ENCODE results near the gene AKAP8L. TPM values are rescaled to one million over a fixed set of nuclear protein-coding genes. Genes with fewer than 3 reads are reported as not detected.
A peak's percentile ranks its signal among the peaks of the same experiment; 100 is the strongest.

The AKAP8L gene
- total and polyA plus RNA-seq, 9 of the 15 experiments (the other 6 are each of a cell fraction or from before 2014, with no cell fraction given) = 2.4 to 116 (median 70.7) TPM

DNA sequence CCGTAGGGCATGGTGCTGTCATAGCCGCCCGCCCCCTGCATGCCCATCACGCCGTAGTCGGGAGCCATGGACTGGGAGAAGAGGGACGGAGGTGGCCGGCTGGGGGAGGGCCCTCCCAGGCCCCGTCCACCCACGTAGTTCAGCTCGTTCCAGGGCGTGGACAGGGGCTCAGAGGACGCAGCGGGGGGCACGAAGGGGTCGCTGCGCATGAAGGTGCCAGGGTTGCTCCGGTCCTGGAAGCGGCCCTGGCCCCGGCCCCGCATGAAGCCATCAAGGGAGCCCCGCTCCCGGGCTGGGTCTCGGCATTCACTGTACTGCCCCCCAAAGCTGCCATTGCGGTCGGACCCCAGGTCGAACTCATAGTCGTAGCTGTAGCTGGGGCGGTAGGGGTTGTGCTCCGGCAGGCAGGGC lies 45.9 kb downstream of the AKAP8L start:
- FAIRE-seq = no peak
- CTCF ChIA-PET (ENCODE audit: low intra/inter-chr PET ratio) = no interaction called here

DNA sequence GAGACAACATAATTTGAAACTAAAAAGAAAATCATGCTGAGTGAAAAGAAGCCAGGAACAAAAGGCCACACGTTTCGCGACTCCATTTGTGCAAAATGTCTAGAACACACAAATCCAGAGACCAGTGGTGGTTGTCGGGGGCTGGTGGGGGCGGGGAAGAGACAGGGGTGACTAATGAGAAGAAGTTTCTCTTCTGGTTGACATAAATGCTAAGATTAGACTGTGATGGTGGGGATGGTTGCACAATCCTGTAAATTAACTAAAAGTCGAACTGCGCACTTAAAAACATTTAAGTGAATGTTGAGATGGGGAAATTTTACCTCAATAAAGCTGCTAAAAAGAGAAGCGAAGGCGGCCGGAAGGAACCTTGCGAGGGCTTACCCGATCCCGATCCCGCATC lies 46.3 kb downstream of the AKAP8L start:
- intact Hi-C loops (cut with micrococcal nuclease) = no loop called here
- FAIRE-seq (no peak), ATAC-seq (no peak), DNase-seq (ENCODE audit: extremely low read depth in 1 of 4, low spot score in 3 of 4) (no peak)
- Histone ChIP-seq H3K9ac (ENCODE audit: insufficient read depth in 1 of 2, low read depth in 2 of 2, low read length in 2 of 2) (peak overlapping the region in 1 of 2 experiments; percentile 9; a peak in 1 of 4 replicates), H3K4me1 (replicated peaks in 1 of 2; ENCODE audit: control insufficient read depth in 2 of 2, insufficient read depth in 2 of 2, low read length in 2 of 2) (peaks cover 11 to 40% of the 10 kb centered on the region in 2 experiments), H4K20me1 (replicated peaks; ENCODE audit: control insufficient read depth, insufficient read depth, low read length) (peaks cover 24% of the 10 kb centered on the region), H3K9me1 (ENCODE audit: control insufficient read depth, insufficient read depth, low read length) (peaks cover 3% of the 10 kb centered on the region), H3K36me3 (ENCODE audit: control insufficient read depth, insufficient read depth, low read length) (peaks cover 88% of the 10 kb centered on the region; the same call in 2 of the 3 replicates), H2AFZ (ENCODE audit: low read depth, low read length) (no peak overlapping the region), H3K27me3 (ENCODE audit: control insufficient read depth in 2 of 2, insufficient read depth in 2 of 2, low read length in 2 of 2) (no peaks in the 10 kb centered on the region), H3K27ac (ENCODE audit: extremely low read depth, low read depth, low read length) (no peak overlapping the region), H3K4me3 (no peak overlapping the region), H3K9me3 (replicated peaks; ENCODE audit: control insufficient read depth, insufficient read depth, low read depth, low read length) (no peaks in the 10 kb centered on the region), H3K79me2 (ENCODE audit: control insufficient read depth, insufficient read depth, low read length) (peaks cover 45% of the 10 kb centered on the region), H3K4me2 (ENCODE audit: insufficient read depth, low read length) (no peak overlapping the region)
- BruUV-seq (replicated peaks) = no TSS peak
- in situ Hi-C loops (cut with MboI) = no loop called here
- ChIA-PET CTCF (ENCODE audit: low intra/inter-chr PET ratio) (no interaction called here), POLR2A (interaction anchor here (0.6 to 3.0 kb wide), 4 partner anchors 11 to 642 kb away, joined by 3 to 10 read pairs (median 3); no protein-coding TSS in a partner anchor)
- WGBS (ENCODE audit: insufficient coverage, low coverage, missing lambda C conversion rate) = 96% methylated on average over 12 of the region's 14 CpGs
- TF ChIP-seq, protein P1, sequence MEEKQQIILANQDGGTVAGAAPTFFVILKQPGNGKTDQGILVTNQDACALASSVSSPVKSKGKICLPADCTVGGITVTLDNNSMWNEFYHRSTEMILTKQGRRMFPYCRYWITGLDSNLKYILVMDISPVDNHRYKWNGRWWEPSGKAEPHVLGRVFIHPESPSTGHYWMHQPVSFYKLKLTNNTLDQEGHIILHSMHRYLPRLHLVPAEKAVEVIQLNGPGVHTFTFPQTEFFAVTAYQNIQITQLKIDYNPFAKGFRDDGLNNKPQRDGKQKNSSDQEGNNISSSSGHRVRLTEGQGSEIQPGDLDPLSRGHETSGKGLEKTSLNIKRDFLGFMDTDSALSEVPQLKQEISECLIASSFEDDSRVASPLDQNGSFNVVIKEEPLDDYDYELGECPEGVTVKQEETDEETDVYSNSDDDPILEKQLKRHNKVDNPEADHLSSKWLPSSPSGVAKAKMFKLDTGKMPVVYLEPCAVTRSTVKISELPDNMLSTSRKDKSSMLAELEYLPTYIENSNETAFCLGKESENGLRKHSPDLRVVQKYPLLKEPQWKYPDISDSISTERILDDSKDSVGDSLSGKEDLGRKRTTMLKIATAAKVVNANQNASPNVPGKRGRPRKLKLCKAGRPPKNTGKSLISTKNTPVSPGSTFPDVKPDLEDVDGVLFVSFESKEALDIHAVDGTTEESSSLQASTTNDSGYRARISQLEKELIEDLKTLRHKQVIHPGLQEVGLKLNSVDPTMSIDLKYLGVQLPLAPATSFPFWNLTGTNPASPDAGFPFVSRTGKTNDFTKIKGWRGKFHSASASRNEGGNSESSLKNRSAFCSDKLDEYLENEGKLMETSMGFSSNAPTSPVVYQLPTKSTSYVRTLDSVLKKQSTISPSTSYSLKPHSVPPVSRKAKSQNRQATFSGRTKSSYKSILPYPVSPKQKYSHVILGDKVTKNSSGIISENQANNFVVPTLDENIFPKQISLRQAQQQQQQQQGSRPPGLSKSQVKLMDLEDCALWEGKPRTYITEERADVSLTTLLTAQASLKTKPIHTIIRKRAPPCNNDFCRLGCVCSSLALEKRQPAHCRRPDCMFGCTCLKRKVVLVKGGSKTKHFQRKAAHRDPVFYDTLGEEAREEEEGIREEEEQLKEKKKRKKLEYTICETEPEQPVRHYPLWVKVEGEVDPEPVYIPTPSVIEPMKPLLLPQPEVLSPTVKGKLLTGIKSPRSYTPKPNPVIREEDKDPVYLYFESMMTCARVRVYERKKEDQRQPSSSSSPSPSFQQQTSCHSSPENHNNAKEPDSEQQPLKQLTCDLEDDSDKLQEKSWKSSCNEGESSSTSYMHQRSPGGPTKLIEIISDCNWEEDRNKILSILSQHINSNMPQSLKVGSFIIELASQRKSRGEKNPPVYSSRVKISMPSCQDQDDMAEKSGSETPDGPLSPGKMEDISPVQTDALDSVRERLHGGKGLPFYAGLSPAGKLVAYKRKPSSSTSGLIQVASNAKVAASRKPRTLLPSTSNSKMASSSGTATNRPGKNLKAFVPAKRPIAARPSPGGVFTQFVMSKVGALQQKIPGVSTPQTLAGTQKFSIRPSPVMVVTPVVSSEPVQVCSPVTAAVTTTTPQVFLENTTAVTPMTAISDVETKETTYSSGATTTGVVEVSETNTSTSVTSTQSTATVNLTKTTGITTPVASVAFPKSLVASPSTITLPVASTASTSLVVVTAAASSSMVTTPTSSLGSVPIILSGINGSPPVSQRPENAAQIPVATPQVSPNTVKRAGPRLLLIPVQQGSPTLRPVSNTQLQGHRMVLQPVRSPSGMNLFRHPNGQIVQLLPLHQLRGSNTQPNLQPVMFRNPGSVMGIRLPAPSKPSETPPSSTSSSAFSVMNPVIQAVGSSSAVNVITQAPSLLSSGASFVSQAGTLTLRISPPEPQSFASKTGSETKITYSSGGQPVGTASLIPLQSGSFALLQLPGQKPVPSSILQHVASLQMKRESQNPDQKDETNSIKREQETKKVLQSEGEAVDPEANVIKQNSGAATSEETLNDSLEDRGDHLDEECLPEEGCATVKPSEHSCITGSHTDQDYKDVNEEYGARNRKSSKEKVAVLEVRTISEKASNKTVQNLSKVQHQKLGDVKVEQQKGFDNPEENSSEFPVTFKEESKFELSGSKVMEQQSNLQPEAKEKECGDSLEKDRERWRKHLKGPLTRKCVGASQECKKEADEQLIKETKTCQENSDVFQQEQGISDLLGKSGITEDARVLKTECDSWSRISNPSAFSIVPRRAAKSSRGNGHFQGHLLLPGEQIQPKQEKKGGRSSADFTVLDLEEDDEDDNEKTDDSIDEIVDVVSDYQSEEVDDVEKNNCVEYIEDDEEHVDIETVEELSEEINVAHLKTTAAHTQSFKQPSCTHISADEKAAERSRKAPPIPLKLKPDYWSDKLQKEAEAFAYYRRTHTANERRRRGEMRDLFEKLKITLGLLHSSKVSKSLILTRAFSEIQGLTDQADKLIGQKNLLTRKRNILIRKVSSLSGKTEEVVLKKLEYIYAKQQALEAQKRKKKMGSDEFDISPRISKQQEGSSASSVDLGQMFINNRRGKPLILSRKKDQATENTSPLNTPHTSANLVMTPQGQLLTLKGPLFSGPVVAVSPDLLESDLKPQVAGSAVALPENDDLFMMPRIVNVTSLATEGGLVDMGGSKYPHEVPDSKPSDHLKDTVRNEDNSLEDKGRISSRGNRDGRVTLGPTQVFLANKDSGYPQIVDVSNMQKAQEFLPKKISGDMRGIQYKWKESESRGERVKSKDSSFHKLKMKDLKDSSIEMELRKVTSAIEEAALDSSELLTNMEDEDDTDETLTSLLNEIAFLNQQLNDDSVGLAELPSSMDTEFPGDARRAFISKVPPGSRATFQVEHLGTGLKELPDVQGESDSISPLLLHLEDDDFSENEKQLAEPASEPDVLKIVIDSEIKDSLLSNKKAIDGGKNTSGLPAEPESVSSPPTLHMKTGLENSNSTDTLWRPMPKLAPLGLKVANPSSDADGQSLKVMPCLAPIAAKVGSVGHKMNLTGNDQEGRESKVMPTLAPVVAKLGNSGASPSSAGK (IDR thresholded peaks at IDR 0.05) = no peak

More for the DNA sequence above, 45.9 kb downstream of the AKAP8L start:
- ATAC-seq (no peak), DNase-seq (ENCODE audit: extremely low read depth in 1 of 4, low spot score in 3 of 4) (no peak)
- no peak overlapping the region for H3K27ac ChIP-seq (ENCODE audit: extremely low read depth, low read depth, low read length)
- H3K4me1 ChIP-seq (replicated peaks in 1 of 2; ENCODE audit: control insufficient read depth in 2 of 2, insufficient read depth in 2 of 2, low read length in 2 of 2) = peaks cover 11 to 44% of the 10 kb centered on the region in 2 experiments
- H3K79me2 ChIP-seq (ENCODE audit: control insufficient read depth, insufficient read depth, low read length) = peaks cover 49% of the 10 kb centered on the region
- peak overlapping the region in 1 of 2 experiments; percentile 9; a peak in 1 of 4 replicates for H3K9ac ChIP-seq (ENCODE audit: insufficient read depth in 1 of 2, low read depth in 2 of 2, low read length in 2 of 2)
- in situ Hi-C loops (cut with MboI) = no loop called here
- TF ChIP-seq MTA1 (IDR thresholded peaks at IDR 0.05; ENCODE audit: borderline replicate concordance) = no peak
- no peak for TF ChIP-seq SIN3A (IDR thresholded peaks at IDR 0.05; ENCODE audit: borderline replicate concordance in 2 of 2, control insufficient read depth in 1 of 2, low read depth in 2 of 2, low read length in 2 of 2)
- TF ChIP-seq KDM2B (CRISPR knock-in tag; IDR thresholded peaks at IDR 0.05) = no peak
- TF ChIP-seq POLR2G (IDR thresholded peaks at IDR 0.05; ENCODE audit: low read depth, low read length) = peak; percentile 54; the same call in 1 of the 2 replicates
- no peak for TF ChIP-seq EWSR1 (IDR thresholded peaks at IDR 0.05; ENCODE audit: borderline replicate concordance, low read depth, partially characterized antibody)
- no peak for TF ChIP-seq ZNF316 (IDR thresholded peaks at IDR 0.05)
- peak; percentile 60 for TF ChIP-seq RBFOX2 (IDR thresholded peaks at IDR 0.05; ENCODE audit: low read depth, low read length)
- no TSS peak for BruUV-seq (replicated peaks)
- H3K4me2 ChIP-seq (ENCODE audit: insufficient read depth, low read length) = no peak overlapping the region
- H4K20me1 ChIP-seq (replicated peaks; ENCODE audit: control insufficient read depth, insufficient read depth, low read length) = peaks cover 27% of the 10 kb centered on the region
- no peak overlapping the region for H2AFZ ChIP-seq (ENCODE audit: low read depth, low read length)
- intact Hi-C loops (cut with micrococcal nuclease) = no loop called here
- POLR2A ChIA-PET = interaction anchor here (0.6 to 3.0 kb wide), 3 partner anchors 11 to 37 kb away, joined by 3 to 10 read pairs (median 3); no protein-coding TSS in a partner anchor
- no peaks in the 10 kb centered on the region for H3K9me3 ChIP-seq (replicated peaks; ENCODE audit: control insufficient read depth, insufficient read depth, low read depth, low read length)
- peaks cover 84% of the 10 kb centered on the region; the same call in 2 of the 3 replicates for H3K36me3 ChIP-seq (ENCODE audit: control insufficient read depth, insufficient read depth, low read length)
- no peak overlapping the region for H3K4me3 ChIP-seq
- WGBS (ENCODE audit: insufficient coverage, low coverage, missing lambda C conversion rate) = 98% methylated on average over 21 of the region's 30 CpGs
- peaks cover 3% of the 10 kb centered on the region for H3K9me1 ChIP-seq (ENCODE audit: control insufficient read depth, insufficient read depth, low read length)
- no peaks in the 10 kb centered on the region for H3K27me3 ChIP-seq (ENCODE audit: control insufficient read depth in 2 of 2, insufficient read depth in 2 of 2, low read length in 2 of 2)
